Frontal cortex (tissue), 4 donors: ENCODE measurements around the gene TRAK1. TPM values are rescaled to one million over a fixed set of nuclear protein-coding genes. Genes with fewer than 3 reads are reported as not detected.
A peak's percentile ranks its signal among the peaks of the same experiment; 100 is the strongest.

Experiments used
- DNase-seq, 2 donors: peaks; one replicate each; pipeline ENCODE4 v3.0.0; 2012; ENCODE audit warnings: low spot score in 2 of 2
- FAIRE-seq: peaks from 2 replicates; lab custom pipeline; 2012; peaks lifted over from hg19 to GRCh38; lab: Jason Lieb, UNC
- total RNA-seq: library from RNA; depleted of rRNA; stranded (reverse); fragments of >200 nt; gene quantifications from one replicate; pipeline ENCODE4 v1.2.3, GENCODE V29; 2014
- donor health status: control.
- donor health status: control.
- donor health status: control.

TRAK1 gene
- total RNA-seq, 1 donor from 2014 or later, result 28.1 TPM

DNA sequence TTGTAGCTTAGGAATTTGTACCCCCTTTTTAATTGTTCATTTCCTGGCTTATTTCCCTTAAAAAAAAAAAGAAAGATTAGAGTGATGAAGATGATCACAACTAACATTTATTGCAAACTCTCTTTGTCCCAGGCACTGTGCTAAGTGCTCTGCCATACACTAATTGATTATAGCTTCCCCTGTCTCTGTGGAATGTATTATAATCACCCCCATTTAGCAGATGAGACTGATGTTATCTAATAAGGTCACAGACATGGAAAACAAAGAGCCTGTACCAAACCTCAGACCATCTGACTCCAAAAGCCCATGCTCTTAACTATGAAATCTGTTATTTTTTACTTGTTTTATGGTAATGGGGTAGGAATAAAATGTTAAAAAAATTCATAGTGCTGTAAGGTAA is 53.1 kb downstream of the TRAK1 start:
- FAIRE-seq (no peak), DNase-seq (no peak)

DNA sequence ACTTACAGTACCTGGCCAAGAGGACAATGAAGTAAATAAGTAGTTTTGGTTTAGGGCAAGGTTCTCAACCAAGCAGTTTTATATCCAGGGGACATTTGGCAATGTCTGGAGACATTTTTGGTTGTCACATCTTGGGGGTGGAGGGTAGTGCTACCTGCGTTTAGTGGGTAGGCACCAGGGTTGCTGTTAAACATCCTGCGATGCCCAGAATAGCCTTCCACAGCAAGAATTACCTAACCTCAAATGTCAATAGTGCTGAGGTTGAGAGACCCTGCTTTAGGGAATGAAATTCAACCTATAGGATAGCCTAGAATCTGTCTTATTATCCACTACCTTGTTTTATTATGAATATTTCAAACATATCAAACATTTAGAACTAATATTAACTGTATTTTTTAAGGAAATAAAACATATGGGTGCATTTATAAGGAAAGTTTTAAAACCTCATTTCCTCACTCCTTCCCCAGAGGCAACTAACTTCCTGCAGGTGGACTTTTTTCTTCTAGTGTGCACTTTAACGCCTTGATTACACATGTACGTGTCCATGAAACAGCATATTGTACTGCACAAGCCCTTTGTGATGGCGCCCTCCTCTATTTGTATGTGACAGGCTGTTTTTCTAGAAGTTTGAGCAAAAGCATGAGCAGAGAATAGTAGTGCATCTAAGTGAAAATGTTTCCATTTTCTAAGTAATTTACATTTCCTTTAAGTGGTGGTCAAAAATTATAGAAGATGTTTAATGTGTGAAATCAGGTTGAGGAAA is 57.1 kb downstream of the TRAK1 start:
- no peak for DNase-seq
- FAIRE-seq, result no peak

DNA sequence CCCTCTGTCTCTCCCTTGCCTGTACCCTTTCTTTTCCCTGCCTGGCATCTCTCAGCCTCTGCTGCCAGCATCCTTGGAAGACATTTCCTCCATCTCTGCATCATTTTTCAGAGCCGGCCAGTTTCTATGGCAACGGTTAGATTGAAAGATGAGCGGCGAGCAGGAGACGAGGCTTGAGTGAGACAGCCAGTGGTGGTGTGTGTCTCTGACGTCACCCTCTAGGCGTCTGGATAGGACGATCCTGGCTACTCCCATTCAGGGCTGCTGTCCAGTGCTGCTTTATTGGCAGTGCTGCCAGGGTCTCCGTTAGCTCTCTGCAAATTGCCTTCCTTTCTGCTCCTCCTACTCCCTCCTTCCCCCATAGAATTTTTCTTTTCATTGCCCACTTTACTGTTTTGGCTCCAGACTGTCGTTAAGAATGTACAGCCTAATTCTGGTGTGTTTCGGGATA is 57.9 kb downstream of the TRAK1 start:
- peak; percentile 65 for FAIRE-seq
- DNase-seq, result peak; percentile 72 to 84

DNA sequence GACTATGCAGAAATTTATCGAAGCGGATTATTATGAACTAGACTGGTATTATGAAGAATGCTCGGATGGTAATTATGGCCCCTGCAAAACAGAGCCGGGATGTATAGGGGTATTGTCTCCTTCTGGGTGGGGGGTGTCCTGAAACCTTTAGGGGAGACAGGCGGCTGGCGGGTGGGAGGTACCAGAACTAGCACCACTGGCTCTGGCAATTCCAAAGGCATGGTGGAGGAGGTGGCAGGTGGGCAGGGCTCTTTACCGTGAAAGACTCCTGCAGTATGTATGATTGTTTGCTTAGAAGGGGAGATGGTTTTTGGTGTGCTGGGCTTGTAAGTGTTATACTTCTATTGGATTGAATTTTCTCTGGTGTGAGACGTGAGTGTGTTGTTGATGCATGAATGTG is 58.4 kb downstream of the TRAK1 start:
- no peak for FAIRE-seq
- no peak for DNase-seq

DNA sequence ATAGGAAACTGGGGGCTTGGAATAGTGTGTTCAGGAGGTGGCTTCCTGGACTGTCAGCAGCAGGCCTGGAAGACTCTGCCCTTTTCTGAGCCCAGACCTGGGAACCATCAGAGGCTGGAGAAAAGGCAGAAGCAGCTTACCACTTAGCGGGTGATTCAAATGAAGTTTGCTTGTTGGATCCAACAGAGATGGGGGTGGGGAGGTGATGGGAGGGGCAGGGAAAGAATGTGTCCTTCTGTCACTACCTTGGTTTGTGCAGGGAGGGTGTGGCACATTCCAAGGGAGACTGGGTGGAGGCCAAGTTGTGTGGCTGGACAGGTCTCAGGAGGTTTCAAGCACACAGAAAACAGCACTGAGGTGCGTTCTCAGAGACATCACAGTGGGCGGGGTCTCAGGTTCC is 58.8 kb downstream of the TRAK1 start:
- FAIRE-seq (no peak), DNase-seq (no peak)

DNA sequence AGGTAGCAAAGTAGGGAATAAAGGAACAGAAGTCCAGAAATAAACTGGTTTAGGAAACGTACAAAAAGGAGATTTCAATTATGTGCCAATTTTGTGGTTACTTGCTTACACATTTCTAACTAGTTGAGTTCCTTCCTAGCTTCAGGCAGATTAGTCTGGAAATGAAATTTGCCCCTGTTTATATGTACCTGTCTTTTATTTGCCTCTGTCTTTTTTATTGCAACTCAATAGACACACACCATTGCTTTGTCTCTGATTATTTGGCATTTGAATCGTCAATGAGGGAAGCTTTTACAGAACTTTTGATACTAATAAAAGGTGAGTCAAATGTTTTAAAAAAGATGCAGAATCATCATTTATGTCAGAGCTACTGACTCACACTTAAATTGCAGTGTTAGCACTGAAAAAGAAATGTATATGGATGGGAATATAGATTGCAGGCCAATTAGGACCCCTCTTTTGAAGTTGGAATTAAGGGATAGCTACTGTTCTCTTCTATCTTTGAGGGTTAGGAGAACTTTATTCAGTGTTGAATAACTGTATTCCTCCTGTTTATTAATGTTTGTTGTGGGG is 60.5 kb downstream of the TRAK1 start:
- FAIRE-seq (no peak), DNase-seq (no peak)

DNA sequence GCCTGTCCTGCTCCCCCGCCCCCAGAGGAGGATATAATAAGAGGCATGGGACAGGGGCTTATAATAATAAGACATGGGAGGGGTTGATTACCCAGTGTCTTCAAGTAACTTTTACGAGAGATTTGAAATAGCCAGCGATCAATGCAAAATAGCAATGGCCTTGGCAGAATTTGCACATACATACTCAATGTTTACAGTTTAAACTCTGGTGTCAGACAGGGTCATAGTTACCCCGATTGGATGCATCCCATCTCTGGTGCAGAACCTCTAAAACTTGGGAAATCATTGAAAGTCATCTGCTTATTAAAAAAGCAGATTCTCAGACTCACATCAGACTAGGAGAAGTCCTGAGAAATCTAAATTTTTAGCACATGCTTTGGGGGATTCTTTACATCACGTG is 61.0 kb downstream of the TRAK1 start:
- no peak for DNase-seq
- FAIRE-seq, result no peak

DNA sequence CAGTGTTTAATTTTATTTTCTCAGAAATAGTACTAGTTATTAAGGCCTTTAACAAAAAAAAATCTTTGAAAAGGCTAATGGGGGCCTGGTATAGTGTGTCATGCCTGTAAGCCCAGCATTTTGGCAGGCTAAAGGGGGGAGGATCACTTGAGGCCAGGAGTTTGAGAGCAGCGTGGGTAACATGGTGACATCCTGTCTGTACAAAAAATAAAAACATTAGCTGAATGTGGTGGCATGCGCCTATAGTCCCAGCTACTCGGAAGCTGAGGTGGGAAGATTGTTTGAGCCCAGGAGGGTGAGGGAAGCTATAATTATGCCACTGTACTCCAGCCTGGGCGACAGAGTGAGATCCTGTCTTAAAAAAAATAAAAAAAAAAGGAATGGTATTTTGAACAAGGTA is 61.9 kb downstream of the TRAK1 start:
- FAIRE-seq, result no peak
- no peak for DNase-seq

DNA sequence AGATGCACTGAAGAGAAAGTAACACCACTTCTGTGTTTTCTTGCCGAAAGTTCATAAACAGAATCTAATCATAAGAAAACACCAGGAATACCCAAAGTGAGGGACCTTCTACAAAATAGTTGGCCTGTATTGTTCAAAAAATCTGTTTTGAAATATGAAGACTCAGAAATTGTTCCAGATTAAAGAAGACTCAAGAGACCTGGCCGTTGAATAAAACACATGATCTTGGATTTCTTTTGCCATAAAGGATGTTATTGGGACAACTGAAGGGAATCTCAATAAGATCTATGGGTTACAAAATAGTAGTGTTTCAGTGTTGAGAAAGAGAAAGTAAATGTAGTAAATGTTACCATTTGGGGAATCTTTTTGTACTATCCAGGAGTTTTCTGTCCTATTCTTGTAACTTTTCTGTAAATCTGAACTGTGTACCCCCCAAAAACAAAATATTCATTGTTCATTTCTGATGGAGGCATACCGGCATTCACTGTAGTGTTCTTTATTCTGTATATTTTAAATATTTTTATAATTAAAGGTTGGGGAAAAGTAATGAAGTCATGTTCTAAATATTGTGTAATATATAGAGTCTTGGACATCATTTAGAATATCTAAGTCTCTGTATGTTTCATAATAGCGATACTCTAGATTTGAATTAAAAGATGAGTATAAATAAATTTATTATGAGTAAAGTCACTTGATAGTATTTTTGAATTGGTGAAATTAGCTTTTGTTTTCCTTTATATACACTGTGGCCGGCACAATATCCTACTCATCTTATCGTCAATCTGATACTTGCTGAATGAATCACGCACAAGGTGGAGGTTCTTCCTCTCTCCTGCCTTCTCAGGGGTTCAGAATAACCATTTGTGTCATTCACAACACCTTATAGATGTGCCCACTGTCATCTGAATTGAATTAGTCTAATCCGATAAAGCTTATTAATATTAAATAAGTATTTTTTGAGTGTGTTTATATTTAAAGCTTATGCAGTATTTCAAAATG is 66.7 kb downstream of the TRAK1 start:
- no peak for FAIRE-seq

DNA sequence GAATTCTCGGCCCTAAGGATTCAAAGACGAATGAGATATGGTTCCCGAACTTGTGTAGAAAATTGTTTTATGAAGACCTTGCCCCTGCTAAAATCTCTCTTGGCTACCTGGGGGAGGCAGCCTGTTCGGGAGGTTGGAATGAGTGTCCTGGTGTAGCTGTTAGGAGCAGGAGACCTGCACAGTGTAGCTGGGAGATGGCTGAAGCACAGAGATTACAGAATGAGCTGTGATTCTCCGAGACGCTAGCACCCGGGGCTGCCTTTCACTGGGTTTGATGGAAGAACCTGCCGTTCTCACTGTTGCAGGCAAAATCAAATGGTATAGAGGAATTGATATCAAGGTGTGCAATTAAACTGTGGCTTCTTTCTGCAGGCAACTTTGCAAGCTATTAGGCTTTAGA is 68.0 kb downstream of the TRAK1 start:
- DNase-seq (no peak), FAIRE-seq (no peak)

More for the DNA sequence above, 66.7 kb downstream of the TRAK1 start:
- DNase-seq, result no peak

DNA sequence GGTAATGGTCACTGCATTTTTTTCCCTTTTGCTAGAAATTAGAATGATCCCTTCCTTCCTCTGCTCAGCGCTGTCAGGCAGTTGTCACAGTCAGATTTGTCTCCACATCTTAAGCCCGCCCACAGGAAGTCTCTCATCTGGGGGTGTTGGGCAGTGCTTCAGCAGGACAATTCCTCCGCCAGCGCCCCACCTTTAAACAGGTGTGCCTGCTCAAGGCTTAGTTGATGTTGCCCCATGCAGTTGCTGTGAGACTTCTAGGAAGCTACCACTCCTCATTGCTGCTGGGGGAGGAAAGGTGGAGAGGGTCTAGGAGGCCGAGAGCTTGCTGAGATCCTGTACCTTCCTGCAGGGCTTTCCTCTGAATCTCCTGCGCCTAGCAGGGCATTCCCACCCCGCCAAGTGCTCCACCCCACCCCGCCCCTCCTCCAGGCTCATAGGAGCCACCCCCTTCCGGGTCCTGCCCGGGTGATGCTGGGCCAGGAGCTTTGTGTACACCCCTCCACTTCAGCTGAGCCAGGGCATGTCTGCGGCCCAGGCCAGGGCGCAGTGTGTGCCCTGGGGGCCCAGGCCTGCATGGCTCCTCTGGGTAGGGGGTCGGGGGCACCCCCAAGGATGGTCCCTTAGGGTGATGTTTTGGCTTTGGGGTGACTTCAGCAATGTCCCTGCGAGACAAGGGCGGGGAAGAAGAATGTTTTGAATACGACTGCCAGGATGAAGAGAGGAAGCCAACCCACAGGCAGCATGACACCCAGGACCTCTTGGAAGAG is 68.7 kb downstream of the TRAK1 start:
- no peak for FAIRE-seq
- DNase-seq, result no peak

DNA sequence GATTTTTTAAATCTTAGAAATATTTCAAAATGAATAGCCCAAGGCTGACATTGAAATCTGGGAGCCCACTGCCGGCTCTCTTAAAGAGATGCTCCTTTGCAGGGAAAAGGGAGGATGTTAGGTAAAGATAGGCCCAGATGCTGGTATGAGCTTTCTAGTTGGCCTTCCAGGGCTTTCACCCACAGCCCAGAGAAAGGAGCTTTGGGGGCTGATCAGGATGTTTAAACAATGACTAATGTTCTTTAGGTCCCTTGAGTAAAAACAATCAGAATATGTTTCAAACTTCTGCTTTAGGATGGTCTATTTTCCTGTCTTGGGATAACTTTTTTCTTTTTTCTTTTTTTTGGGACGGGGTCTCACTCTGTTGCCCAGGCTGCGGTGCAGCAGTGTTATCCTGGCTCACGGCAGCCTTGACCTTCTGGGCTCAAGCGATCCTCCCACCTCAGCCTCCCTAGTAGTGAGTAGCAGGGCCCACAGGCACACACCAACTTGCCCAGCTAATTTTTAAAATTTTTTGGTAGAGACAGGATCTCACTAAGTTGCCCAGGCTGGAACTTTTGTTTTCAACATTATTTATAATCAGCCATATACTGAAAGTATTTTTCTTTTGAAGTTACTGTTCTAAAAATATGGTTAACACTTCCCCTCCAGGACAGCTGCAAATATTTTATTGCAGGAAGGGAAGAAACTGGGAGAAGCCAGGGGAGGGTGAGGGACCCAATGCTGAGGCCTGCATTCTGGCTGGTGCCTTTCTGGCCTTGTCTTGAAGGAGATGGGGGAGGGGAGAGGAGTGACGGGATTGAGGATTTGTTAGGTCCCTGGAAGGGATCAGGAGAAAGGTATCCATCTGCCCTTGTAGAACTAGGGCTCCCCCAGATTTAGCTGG is 70.1 kb downstream of the TRAK1 start:
- DNase-seq (no peak), FAIRE-seq (no peak)

DNA sequence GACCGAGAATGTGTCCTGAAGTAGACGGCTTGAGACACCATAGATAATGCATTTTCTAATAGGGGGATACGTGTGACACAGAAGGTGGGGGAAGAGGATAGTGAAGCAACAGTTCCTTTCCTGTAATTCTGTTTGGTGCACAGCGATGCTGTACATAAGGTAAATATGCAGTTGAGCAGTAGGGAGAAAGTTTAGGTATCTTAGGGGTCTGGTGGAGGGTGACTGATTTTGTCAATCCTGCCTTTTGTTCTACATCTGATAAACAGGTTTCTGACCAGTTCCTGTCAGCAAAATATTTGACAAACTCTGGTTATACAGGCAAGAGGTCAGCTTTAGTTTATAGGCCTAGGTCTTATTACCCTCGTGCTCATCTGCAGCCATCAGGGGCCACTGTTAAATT is 71.3 kb downstream of the TRAK1 start:
- no peak for DNase-seq
- no peak for FAIRE-seq

DNA sequence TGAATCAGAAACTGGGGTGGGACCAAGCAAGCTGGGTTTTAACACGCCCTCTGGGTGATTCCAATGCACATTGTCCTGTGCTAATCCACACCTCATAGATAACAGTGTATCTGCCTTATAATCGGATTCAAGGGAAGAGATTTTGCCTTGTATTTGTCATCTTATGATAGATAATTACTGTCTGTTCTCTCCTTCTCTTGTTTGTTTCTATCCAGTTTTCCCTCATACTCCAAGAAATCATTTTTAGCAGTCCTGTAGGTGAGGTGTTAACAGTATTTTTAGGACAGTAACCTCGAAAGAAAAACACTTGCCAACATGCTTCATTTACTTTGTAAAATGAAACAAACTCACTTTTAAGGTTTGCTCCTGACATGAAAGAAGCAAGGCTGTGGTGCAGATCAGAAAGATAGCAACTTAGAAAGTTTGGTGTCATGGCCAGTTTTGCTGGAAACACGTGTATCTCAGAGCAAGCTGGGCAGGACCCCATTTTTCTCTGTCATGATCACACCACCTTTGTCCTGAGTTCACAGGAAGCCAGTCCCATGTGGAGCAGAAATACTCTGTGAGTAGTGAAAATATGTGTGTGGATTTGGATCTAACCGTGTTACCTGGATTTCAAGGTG is 72.6 kb downstream of the TRAK1 start:
- DNase-seq, result no peak
- no peak for FAIRE-seq

DNA sequence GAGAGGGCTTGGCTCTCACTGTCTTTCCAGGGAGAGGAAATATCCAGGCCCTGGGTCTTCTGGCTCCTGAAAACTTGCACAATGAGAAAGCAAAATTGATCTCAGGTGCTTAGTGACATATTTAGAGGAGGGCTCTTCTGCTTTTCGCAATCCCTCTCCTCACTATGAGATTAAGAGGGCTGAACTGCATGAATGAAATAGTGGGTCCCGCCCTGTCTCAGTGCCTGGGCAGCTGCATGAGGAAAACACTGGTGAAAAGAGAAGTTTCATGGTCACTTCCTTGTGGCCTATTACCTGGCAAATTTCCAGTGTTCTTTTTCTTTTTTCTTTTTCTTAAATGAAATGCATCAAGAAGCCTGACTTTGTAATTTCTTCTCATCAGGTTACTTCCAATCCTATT is 73.5 kb downstream of the TRAK1 start:
- no peak for FAIRE-seq
- no peak for DNase-seq

DNA sequence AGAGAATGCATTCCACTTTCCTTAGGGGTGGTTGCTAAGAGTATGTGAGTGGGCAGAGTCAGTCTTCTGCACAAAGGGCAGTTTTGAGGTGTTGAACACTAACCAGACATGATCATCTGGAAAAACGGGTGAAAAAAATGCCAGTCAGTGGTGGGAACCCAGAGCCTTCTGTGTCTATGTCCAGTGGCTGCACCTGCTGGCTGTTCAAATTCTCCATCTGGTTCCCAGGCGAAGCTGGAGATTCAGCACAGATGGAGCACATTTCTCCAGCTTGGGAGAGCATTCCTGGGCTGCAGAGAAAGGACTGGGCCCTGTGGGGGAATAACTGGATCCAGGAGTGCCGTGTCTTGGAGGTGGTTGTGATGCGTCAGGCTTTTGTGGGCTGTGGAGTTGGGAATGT is 74.1 kb downstream of the TRAK1 start:
- DNase-seq (no peak), FAIRE-seq (no peak)

DNA sequence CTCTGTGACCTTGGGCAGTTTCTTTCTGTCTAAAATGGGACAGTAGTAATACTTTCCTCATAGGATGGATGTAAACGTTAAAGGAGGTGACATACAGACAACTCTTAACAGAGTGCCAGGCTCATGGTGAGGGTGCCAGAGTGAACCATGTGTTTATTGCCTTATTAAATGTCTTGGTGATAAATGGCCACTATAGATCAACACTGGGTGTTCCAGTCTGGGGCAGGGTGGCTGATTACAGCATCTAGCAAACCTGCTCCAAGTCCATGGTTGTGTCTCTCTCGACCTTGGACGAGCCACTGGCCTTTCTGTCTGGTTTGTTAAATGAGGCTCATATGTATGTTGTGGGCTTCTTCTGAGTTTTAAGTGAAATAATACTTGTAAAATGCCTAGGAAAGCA is 75.1 kb downstream of the TRAK1 start:
- FAIRE-seq (no peak), DNase-seq (no peak)

DNA sequence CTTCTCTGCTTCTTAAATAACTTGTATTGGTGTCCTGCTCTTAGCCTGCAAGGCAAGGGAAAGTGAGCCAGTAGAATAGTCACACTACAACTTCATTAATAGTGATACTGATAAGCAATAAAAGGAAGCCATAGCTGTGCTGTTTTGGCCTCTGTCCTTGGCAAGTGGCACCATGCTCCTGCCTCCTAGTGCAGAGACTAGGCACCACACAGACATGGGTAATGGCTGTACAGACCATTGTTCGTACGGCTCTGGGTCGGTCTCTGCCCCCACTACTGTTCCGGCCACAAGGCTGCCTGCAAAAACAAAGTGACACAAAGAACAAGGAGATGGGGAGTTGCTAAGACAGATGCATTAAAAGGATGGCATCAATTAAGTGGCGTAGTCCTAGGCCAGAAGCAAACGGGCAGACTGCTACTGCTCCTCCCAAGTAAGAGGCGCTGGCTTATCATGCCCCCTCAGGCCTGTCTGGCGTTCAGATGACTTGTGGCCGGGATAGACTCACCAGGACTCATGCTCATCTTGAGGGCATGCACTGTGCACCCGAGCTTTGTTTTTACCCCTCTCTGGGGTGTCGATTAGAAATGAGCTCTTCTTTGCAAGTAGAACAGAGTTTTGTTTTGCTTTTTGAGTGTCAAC is 75.6 kb downstream of the TRAK1 start:
- no peak for FAIRE-seq
- DNase-seq, result no peak
